Liver (tissue), 9 donors: Measurements from ENCODE around the gene CABYR. TPM values are rescaled to one million over a fixed set of nuclear protein-coding genes. Genes with fewer than 3 reads are reported as not detected.
A peak's percentile ranks its signal among the peaks of the same experiment; 100 is the strongest.

ENCODE experiments used
- DNase-seq: peaks from one replicate; pipeline ENCODE4 v3.0.0-alpha.2; 2017; ENCODE audit warnings: low spot score
- H3K27ac ChIP-seq, 2 donors: one replicate each; pipeline ENCODE4 v1.7.0; 2013; ENCODE audit warnings: inconsistent platforms in 2 of 2, low read length in 2 of 2, control low read depth in 1 of 2, low read depth in 1 of 2, mild to moderate bottlenecking in 1 of 2
- H3K27me3 ChIP-seq, 4 donors: one replicate each; pipeline versions ENCODE4 v1.6.1 to v1.7.0; 2013; ENCODE audit warnings: low read length in 3 of 4, inconsistent platforms in 1 of 4, mild to moderate bottlenecking in 1 of 4, moderate library complexity in 1 of 4; ENCODE audit not compliant: control insufficient read depth in 4 of 4, insufficient read depth in 4 of 4
- H3K36me3 ChIP-seq, 4 donors: one replicate each; pipeline versions ENCODE4 v1.6.1 to v1.7.0; 2013; ENCODE audit warnings: low read length in 3 of 4, mild to moderate bottlenecking in 3 of 4, low read depth in 1 of 4, moderate library complexity in 1 of 4; ENCODE audit not compliant: control insufficient read depth in 4 of 4, insufficient read depth in 3 of 4
- H3K4me1 ChIP-seq, 4 donors: one replicate each; pipeline versions ENCODE4 v1.6.1 to v1.7.0; 2013; ENCODE audit warnings: low read length in 3 of 4, mild to moderate bottlenecking in 3 of 4, moderate library complexity in 1 of 4; ENCODE audit not compliant: control insufficient read depth in 4 of 4, insufficient read depth in 4 of 4
- H3K4me3 ChIP-seq, 3 donors: one replicate each; pipeline versions ENCODE4 v1.6.1 to v1.7.0; 2013; ENCODE audit warnings: low read length in 3 of 3, control low read depth in 1 of 3, low read depth in 1 of 3, mild to moderate bottlenecking in 1 of 3
- H3K9ac ChIP-seq, 2 donors: one replicate each; pipeline ENCODE4 v1.7.0; 2013; ENCODE audit warnings: low read length in 2 of 2, mild to moderate bottlenecking in 2 of 2, moderate library complexity in 2 of 2, control low read depth in 1 of 2, low read depth in 1 of 2
- H3K9me3 ChIP-seq, 4 donors: one replicate each; pipeline versions ENCODE4 v1.6.1 to v1.7.0; 2013; ENCODE audit warnings: low read length in 3 of 4; ENCODE audit not compliant: control insufficient read depth in 4 of 4
- ATF3 ChIP-seq: IDR thresholded peaks from 2 replicates; pipeline ENCODE4 v1.6.1; 2016; ENCODE audit warnings: antibody characterized with exemption
- CTCF ChIP-seq: fragments of 150-350 bp; IDR thresholded peaks from 2 replicates; pipeline ENCODE4 v1.5.1; 2017; ENCODE audit warnings: improper control_type of control experiment, low read depth, low read length; ENCODE audit not compliant: missing input control
- EGR1 ChIP-seq, 2 donors: IDR thresholded peaks; 2 replicates each; pipeline ENCODE4 v1.6.1; 2016 to 2018; ENCODE audit warnings: antibody characterized with exemption in 2 of 2, low read depth in 2 of 2
- FOXA1 ChIP-seq: IDR thresholded peaks from 2 replicates; pipeline ENCODE4 v1.6.1; 2016; ENCODE audit warnings: antibody characterized with exemption
- FOXA2 ChIP-seq: IDR thresholded peaks from 2 replicates; pipeline ENCODE4 v1.6.1; 2016; ENCODE audit warnings: antibody characterized with exemption
- HNF4A ChIP-seq, 2 donors: conservative IDR thresholded peaks; 2 replicates each; pipeline ENCODE4 v1.6.1; 2016; ENCODE audit warnings: antibody characterized with exemption in 2 of 2, mild to moderate bottlenecking in 2 of 2
- HNF4G ChIP-seq: IDR thresholded peaks from 2 replicates; pipeline ENCODE4 v1.6.1; 2016; ENCODE audit warnings: antibody characterized with exemption
- JUND ChIP-seq, 2 donors: IDR thresholded peaks; 2 replicates each; pipeline ENCODE4 v1.6.1; 2016; ENCODE audit warnings: antibody characterized with exemption in 2 of 2
- NR2F2 ChIP-seq: IDR thresholded peaks from 2 replicates; pipeline ENCODE4 v1.6.1; 2016; ENCODE audit warnings: antibody characterized with exemption
- RAD21 ChIP-seq, 2 donors: IDR thresholded peaks; 2 replicates each; pipeline ENCODE4 v1.6.1; 2016; ENCODE audit warnings: antibody characterized with exemption in 2 of 2, mild to moderate bottlenecking in 2 of 2
- REST ChIP-seq: IDR thresholded peaks from 2 replicates; pipeline ENCODE4 v1.6.1; 2016; ENCODE audit warnings: antibody characterized with exemption, mild to moderate bottlenecking
- RXRA ChIP-seq, 2 donors: IDR thresholded peaks; 2 replicates each; pipeline ENCODE4 v1.6.1; 2017 to 2018; ENCODE audit warnings: antibody characterized with exemption in 2 of 2, mild to moderate bottlenecking in 1 of 2
- SP1 ChIP-seq: IDR thresholded peaks from 2 replicates; pipeline ENCODE4 v1.6.1; 2018; ENCODE audit warnings: antibody characterized with exemption, mild to moderate bottlenecking
- TAF1 ChIP-seq: conservative IDR thresholded peaks from 2 replicates; pipeline ENCODE4 v1.6.1; 2016; ENCODE audit warnings: antibody characterized with exemption, mild to moderate bottlenecking
- YY1 ChIP-seq: IDR thresholded peaks from 2 replicates; pipeline ENCODE4 v1.6.1; 2016; ENCODE audit warnings: antibody characterized with exemption, mild to moderate bottlenecking
- ZBTB33 ChIP-seq: IDR thresholded peaks from 2 replicates; pipeline ENCODE4 v1.6.1; 2016; ENCODE audit warnings: antibody characterized with exemption
- WGBS: extraction: QIAGEN DNeasy Blood & Tissue Kit; methylation state at CpG from one replicate; pipeline ENCODE4 v1.1.7; 2013; 5-methylcytosine and 5-hydroxymethylcytosine counted together
- polyA plus RNA-seq, 2 donors: library from polyadenylated mRNA; stranded (reverse) in 1 of 2; unstranded in 1 of 2; fragments of 200-250 nt in 1 of 2; fragments of >200 nt in 1 of 2; fragmentation: Nextera tagmentation in 1 of 2; extraction: Ambion mirVana in 1 of 2; gene quantifications; one replicate each; pipeline versions ENCODE4 v1.2.1 to v1.2.3, GENCODE V29; 2013 to 2015
- total RNA-seq, 2 donors: library from RNA; depleted of rRNA; stranded (reverse); fragments of >200 nt; gene quantifications; one replicate each; pipeline ENCODE4 v1.2.3, GENCODE V29; 2014
- donor health status: healthy.
- donor health status: healthy.
- donor health status: healthy.
- donor health status: healthy.
- donor health status: healthy.

Gene CABYR
- total and polyA plus RNA-seq, 4 donors: 0.19 to 0.67 (median 0.32) TPM

- H3K4me3 ChIP-seq: peak overlapping the region; percentile 58 to 86 (median 63)
- peak; percentile 59 for TF ChIP-seq REST
- TF ChIP-seq RXRA (IDR thresholded peaks at IDR 0.05): peak; percentile 57 to 67
- peak in 1 of 2 donors; percentile 19 for TF ChIP-seq EGR1 (IDR thresholded peaks at IDR 0.05; ENCODE audit: low read depth in 2 of 2)
- peak; percentile 26 to 33 for TF ChIP-seq RAD21 (IDR thresholded peaks at IDR 0.05)
- TF ChIP-seq HNF4A (conservative IDR thresholded peaks at IDR 0.05): peak; percentile 71 to 75
- TF ChIP-seq SP1: peak; percentile 67
- TF ChIP-seq JUND (IDR thresholded peaks at IDR 0.05): peak; percentile 22 to 52
- TF ChIP-seq TAF1: peak; percentile 51
- no peak for TF ChIP-seq HNF4G
- peak; percentile 65 for TF ChIP-seq FOXA2
- no peak for TF ChIP-seq NR2F2
- peak; percentile 42 for TF ChIP-seq ZBTB33
- TF ChIP-seq ATF3: no peak
- TF ChIP-seq CTCF: no peak
- TF ChIP-seq FOXA1: peak; percentile 55
- peak; percentile 77 for TF ChIP-seq YY1
- 30% methylated on average over 4 of the region's 4 CpGs for WGBS
- peaks cover 5 to 52% (median 18%) of the 10 kb centered on the region in 4 donors for H3K4me1 ChIP-seq
- no peaks in the 10 kb centered on the region for H3K27me3 ChIP-seq
- H3K36me3 ChIP-seq: peaks cover 2 to 17% (median 12%) of the 10 kb centered on the region in 4 donors
- H3K9ac ChIP-seq: peak overlapping the region; percentile 89 to 93
- H3K27ac ChIP-seq: peak overlapping the region; percentile 94 to 98
- no peaks in the 10 kb centered on the region for H3K9me3 ChIP-seq
- DNase-seq: no peak
Observed at GRCh38 chr18:24114924-24115549, 23.8 kb upstream of the CABYR start.

- Histone ChIP-seq H3K27ac (peak overlapping the region; percentile 94 to 98), H3K36me3 (peaks cover 2 to 21% (median 17%) of the 10 kb centered on the region in 4 donors), H3K9me3 (no peaks in the 10 kb centered on the region), H3K9ac (peak overlapping the region; percentile 72 to 93), H3K4me3 (peak overlapping the region; percentile 58 to 86 (median 63)), H3K4me1 (peaks cover 5 to 52% (median 18%) of the 10 kb centered on the region in 4 donors), H3K27me3 (no peaks in the 10 kb centered on the region)
- WGBS: 33% methylated on average over 2 of the region's 2 CpGs
- DNase-seq: no peak
- TF ChIP-seq HNF4G (no peak), CTCF (no peak), ATF3 (no peak), FOXA2 (no peak)
Observed at GRCh38 chr18:24115628-24116027, 23.2 kb upstream of the CABYR start.
